HUES6 (cell line): Measurements from ENCODE around the gene RPS23.
"Not testable (repeated sequence)": the region's sequence is repeated elsewhere in the genome, so short reads cannot be mapped to it uniquely, and the experiment has no call there.

ENCODE experiments used
- H3K27ac ChIP-seq: 2 replicates; pipeline ENCODE4 v1.7.0; 2013; ENCODE audit warnings: low read depth, mild to moderate bottlenecking, low read length, inconsistent platforms
- H3K27me3 ChIP-seq: 2 replicates; pipeline ENCODE4 v1.6.1; 2013; ENCODE audit warnings: low read length; ENCODE audit not compliant: control insufficient read depth, insufficient read depth
- H3K36me3 ChIP-seq: 2 replicates; pipeline ENCODE4 v1.6.1; 2013; ENCODE audit warnings: low read length; ENCODE audit not compliant: control insufficient read depth, insufficient read depth
- H3K4me1 ChIP-seq: 2 replicates; pipeline ENCODE4 v1.6.1; 2013; ENCODE audit warnings: low read length; ENCODE audit not compliant: control insufficient read depth, insufficient read depth
- H3K4me3 ChIP-seq: 2 replicates; pipeline ENCODE4 v1.5.1; 2013; ENCODE audit warnings: low read depth, low read length
- H3K9ac ChIP-seq: one replicate; pipeline ENCODE4 v1.6.1; 2013; ENCODE audit warnings: mild to moderate bottlenecking, low read length
- H3K9me3 ChIP-seq: 2 replicates; pipeline ENCODE4 v1.6.1; 2013; ENCODE audit warnings: low read depth, low read length; ENCODE audit not compliant: control insufficient read depth, insufficient read depth

Gene RPS23

DNA sequence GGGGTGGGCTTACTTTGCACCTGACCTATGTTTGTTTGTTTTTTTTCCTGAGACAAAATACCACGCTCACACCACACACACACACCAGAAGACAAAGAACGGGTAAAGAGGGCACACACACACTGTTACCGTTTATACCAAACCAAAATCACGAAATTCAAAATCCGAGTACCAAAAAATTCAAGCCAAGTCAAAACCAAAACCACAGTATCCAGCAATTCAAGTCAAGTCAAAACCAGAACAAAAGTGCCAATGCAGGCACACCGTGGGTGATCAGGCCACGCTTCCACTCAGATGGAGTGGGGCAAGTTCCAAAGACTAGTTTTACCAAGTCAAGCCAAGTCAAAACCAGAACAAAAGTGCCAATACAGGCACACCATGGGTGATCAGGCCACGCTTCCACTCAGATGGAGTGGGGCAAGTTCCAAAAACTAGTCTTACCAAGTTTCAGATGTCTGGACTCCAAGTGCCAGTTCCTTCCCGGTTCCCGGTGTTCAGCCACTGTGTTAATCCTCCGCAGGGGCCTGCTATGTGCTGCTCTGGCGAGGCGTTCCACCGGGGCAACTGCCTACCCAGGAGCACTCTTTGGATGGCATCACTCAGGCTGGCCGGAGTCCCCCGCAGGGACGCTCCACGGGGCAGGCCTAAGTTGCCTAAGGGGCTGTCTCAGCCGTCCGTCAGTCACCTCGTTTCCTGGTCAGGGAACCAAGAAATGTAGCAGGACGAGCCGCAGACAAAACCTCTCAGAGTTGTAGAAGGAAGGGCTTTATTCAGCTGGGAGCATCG lies 5.4 kb downstream of the RPS23 start:
- H3K27me3 ChIP-seq, H3K4me3 ChIP-seq, H3K27ac ChIP-seq, H3K9ac ChIP-seq, H3K9me3 ChIP-seq: not testable (repeated sequence)
- peaks cover 10% of the 10 kb centered on the region; the same call in 1 of the 2 replicates for H3K4me1 ChIP-seq
- H3K36me3 ChIP-seq, result peaks cover 32% of the 10 kb centered on the region

GRCh38 chr5:82269363-82269762 lies 8.8 kb downstream of the RPS23 start:
- not testable (repeated sequence) for H3K9ac ChIP-seq, H3K4me3 ChIP-seq, H3K4me1 ChIP-seq, H3K27ac ChIP-seq, H3K36me3 ChIP-seq, H3K27me3 ChIP-seq
- peaks cover 12% of the 10 kb centered on the region for H3K9me3 ChIP-seq

GRCh38 chr5:82267297-82267933 lies 10.7 kb downstream of the RPS23 start:
- H3K9me3 ChIP-seq, result peaks cover 12% of the 10 kb centered on the region
- H3K4me1 ChIP-seq, H3K27me3 ChIP-seq, H3K27ac ChIP-seq, H3K9ac ChIP-seq, H3K4me3 ChIP-seq, H3K36me3 ChIP-seq: not testable (repeated sequence)

DNA sequence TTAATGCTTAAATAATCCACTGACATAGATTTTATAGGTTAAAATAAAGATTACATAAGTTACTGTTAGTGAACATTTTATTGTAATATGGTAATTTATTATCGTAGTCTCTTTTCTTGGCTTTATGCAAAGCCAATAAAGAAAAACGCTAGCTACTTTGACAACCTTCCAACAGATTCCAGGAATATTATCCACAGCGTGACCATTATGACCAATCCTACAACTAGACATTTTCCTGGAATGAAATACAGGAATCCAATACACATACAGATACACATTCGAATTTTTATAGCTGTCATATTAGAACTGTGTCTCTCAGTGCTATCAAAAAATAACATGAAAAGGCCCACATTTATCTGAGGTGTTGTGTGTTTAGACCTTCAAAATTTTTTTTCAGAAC lies 13.1 kb downstream of the RPS23 start:
- no peaks in the 10 kb centered on the region for H3K27me3 ChIP-seq
- H3K27ac ChIP-seq, result no peak overlapping the region
- H3K4me1 ChIP-seq, result no peaks in the 10 kb centered on the region
- H3K9me3 ChIP-seq, result peaks cover 12% of the 10 kb centered on the region
- H3K9ac ChIP-seq, result no peak overlapping the region
- H3K4me3 ChIP-seq, result no peak overlapping the region
- no peaks in the 10 kb centered on the region; the same call in 1 of the 2 replicates for H3K36me3 ChIP-seq

DNA sequence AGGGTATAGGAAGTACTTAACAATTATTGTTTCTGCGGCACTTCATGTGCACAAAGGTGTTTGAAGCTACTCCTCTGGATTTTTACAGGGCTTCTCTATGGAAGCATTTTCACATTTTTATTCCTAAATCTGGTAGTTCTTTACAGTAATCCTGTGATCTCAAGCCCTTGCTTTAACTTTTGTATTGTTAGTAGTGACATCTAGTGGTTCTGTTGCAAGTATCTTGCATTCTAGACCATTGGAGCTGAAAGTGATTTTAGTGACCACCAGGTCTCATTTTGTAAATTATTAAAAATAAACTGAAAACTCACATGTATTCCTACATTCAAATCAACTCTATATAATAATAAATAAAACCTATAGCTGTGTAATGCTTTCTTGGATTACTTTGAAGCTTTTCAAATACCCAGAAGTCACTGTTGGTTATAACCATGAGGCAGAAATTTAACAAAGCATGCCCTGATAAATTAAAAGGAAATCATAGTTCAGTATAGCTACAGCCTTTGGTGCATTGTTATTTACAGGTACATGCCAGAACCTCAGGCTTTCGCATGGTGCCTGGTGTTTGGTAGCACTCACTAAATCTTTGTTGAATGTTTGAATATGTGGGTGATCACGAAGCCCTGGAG lies 18.9 kb downstream of the RPS23 start:
- Histone ChIP-seq H3K4me3 (no peak overlapping the region), H3K27ac (no peak overlapping the region), H3K27me3 (no peaks in the 10 kb centered on the region), H3K4me1 (peaks cover 12% of the 10 kb centered on the region; the same call in 1 of the 2 replicates), H3K9me3 (no peaks in the 10 kb centered on the region), H3K9ac (no peak overlapping the region), H3K36me3 (no peaks in the 10 kb centered on the region)

GRCh38 chr5:82257729-82258128 lies 20.4 kb downstream of the RPS23 start:
- H3K36me3 ChIP-seq, result 0 out of 2 replicates have a peak, but pooled peaks cover 3% of the 10 kb centered on the region
- no peaks in the 10 kb centered on the region for H3K27me3 ChIP-seq
- no peak overlapping the region; the same call in 1 of the 2 replicates for H3K27ac ChIP-seq
- H3K4me3 ChIP-seq, result no peak overlapping the region
- H3K4me1 ChIP-seq, result peaks cover 12% of the 10 kb centered on the region; the same call in 1 of the 2 replicates
- no peaks in the 10 kb centered on the region for H3K9me3 ChIP-seq
- no peak overlapping the region for H3K9ac ChIP-seq

- no peak overlapping the region for H3K9ac ChIP-seq
- no peaks in the 10 kb centered on the region for H3K9me3 ChIP-seq
- 0 out of 2 replicates have a peak, but pooled peaks cover 3% of the 10 kb centered on the region for H3K36me3 ChIP-seq
- no peak overlapping the region for H3K27ac ChIP-seq
- H3K4me1 ChIP-seq, result peaks cover 12% of the 10 kb centered on the region; the same call in 1 of the 2 replicates
- H3K27me3 ChIP-seq, result no peaks in the 10 kb centered on the region
- H3K4me3 ChIP-seq, result no peak overlapping the region
These were observed 20.9 kb downstream of the RPS23 start for GRCh38 chr5:82257247-82257646.

- H3K36me3 ChIP-seq, result 0 out of 2 replicates have a peak, but pooled peaks cover 3% of the 10 kb centered on the region
- H3K9ac ChIP-seq, result no peak overlapping the region
- peaks cover 12% of the 10 kb centered on the region; the same call in 1 of the 2 replicates for H3K4me1 ChIP-seq
- H3K4me3 ChIP-seq, result no peak overlapping the region
- H3K27me3 ChIP-seq, result no peaks in the 10 kb centered on the region
- no peaks in the 10 kb centered on the region for H3K9me3 ChIP-seq
- no peak overlapping the region for H3K27ac ChIP-seq
These were observed 22.3 kb downstream of the RPS23 start for GRCh38 chr5:82255844-82256243.

DNA sequence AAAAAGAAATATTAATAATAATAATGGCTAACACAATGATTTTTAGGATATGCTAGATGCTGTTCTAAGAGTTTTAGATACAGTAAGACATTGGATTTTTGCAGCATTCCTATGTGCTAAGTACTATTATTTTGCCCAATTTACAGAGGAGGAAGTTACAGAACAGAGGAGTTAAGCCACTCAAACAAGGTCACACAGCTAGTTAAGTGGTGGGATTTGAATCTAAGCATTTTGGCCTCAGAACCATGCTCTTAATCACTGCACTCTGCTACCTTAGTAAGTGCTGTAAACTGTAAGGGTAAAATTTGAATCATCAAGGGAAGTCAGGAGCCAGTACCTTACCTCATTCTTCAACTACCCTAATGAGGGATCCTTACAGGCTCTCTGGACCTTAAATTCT lies 25.4 kb downstream of the RPS23 start:
- Histone ChIP-seq H3K9ac (no peak overlapping the region), H3K36me3 (0 out of 2 replicates have a peak, but pooled peaks cover 3% of the 10 kb centered on the region), H3K4me1 (peaks cover 8% of the 10 kb centered on the region; the same call in 1 of the 2 replicates), H3K4me3 (no peak overlapping the region), H3K9me3 (no peaks in the 10 kb centered on the region), H3K27ac (no peak overlapping the region), H3K27me3 (no peaks in the 10 kb centered on the region)

- no peak overlapping the region for H3K4me3 ChIP-seq
- H3K9ac ChIP-seq, result no peak overlapping the region
- H3K9me3 ChIP-seq, result no peaks in the 10 kb centered on the region; the same call in 1 of the 2 replicates
- no peaks in the 10 kb centered on the region for H3K4me1 ChIP-seq
- H3K27ac ChIP-seq, result no peak overlapping the region
- no peaks in the 10 kb centered on the region for H3K36me3 ChIP-seq
- H3K27me3 ChIP-seq, result no peaks in the 10 kb centered on the region
These were observed 31.1 kb downstream of the RPS23 start for GRCh38 chr5:82246960-82247574.
